GM18511 (cell line): Measurements from ENCODE around the gene PLEKHH2.

Source experiments
- ATAC-seq: cut with Tn5 transposase; IDR thresholded peaks from one replicate; pipeline ENCODE4 v1.9.1; 2021; ENCODE audit warnings: mild to moderate bottlenecking, moderate library complexity; ENCODE audit not compliant: unreplicated experiment

The PLEKHH2 gene

DNA sequence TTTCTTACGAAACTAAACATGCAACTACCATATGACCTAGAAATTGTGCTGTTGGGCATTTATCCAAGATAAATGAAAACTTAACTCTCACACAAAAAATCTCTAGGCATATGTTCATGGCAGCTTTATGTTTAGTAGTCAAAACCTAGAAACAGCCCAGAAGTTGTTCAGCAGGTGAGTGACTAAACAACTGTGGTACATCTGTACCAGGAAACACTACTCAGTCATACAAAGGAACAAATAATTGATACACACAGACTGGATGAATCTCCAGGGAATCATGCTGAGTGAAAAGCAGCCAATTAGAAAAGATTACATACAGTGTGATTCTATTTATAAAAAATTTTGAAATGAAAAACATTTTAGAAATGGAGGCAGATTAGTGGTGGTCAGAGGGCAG is 166.1 kb downstream of the PLEKHH2 start:
- ATAC-seq, result no peak

DNA sequence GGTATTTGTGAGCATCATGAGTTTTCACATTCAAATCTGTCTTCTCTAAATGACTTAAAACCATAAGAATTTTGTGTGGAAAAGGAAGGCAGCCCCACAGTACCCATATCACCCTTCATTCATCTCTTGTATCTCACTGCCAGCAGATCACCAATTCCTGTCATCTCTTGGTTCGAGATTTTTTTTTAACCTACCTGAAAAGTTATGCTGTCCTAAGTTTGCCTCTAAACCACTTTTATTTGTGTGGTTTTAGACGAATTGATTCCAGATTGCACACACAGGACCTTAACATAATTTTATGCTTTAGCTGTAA is 169.6 kb downstream of the PLEKHH2 start:
- no peak for ATAC-seq

DNA sequence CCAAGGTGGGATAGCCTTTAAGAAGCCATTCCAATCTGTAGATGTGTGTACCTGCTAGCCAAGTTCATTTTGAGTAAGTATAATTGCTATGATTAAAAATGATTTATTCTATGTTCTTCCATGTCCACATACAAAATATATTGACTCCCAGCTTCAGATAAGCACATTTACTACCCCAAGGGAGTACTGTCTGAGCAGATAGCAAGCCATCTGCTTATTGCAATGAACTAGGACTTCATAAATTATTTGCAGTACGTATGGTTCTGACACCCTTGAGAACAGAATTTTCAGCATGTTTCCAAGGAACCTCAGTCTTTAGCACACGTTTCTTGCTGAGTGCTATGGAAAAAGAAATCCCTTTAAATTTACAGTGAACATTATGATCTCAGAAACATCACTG is 173.4 kb downstream of the PLEKHH2 start:
- ATAC-seq, result no peak

- no peak for ATAC-seq
Measured at GRCh38 chr2:43810888-43811287, 173.8 kb downstream of the PLEKHH2 start.

- no peak for ATAC-seq
Measured at GRCh38 chr2:43812006-43812405, 174.9 kb downstream of the PLEKHH2 start.

GRCh38 chr2:43812947-43813346 is 175.9 kb downstream of the PLEKHH2 start:
- no peak for ATAC-seq

DNA sequence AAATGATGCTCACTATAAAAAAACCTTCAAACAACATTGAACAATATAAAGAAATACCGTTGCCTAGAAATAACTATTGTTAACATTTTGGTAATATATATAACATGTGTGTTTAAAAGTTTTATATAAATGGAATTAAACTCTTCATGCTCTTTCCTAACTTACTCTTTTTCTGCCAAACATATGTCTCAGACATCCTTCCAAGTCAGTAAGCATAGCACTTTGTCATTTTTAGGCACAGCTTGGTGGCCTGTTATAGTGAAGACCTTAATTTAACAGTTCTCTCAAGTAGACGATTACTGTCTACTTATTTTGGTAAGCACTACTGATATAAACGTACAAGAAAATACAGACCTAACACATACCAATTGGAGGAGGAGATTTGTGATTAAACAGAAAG is 177.7 kb downstream of the PLEKHH2 start:
- ATAC-seq, result no peak
